ENCODE measurements around the gene SHMT1.
"Not testable (repeated sequence)": the region's sequence is repeated elsewhere in the genome, so short reads cannot be mapped to it uniquely, and the experiment has no call there.

DNA sequence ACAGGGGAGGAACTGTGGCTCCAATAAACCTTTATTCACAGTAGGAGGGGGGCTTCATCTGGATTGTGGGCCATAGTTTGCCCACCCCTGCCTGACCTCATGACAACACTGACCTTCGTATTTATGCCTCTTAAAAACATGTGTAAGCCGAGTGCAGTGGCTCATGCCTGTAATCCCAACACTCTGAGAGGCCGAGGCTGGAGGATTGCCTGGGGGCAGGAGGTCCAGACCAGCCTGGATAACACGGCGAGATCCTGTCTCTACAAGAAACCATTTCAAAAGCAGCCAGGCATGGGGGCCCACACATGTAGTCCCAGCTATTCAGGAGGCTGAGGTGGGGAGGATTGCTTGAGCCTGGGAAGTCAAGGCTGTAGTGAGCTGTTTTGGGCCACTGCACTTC is 24.2 kb upstream of the SHMT1 start:
- TF ChIP-seq, protein P1, sequence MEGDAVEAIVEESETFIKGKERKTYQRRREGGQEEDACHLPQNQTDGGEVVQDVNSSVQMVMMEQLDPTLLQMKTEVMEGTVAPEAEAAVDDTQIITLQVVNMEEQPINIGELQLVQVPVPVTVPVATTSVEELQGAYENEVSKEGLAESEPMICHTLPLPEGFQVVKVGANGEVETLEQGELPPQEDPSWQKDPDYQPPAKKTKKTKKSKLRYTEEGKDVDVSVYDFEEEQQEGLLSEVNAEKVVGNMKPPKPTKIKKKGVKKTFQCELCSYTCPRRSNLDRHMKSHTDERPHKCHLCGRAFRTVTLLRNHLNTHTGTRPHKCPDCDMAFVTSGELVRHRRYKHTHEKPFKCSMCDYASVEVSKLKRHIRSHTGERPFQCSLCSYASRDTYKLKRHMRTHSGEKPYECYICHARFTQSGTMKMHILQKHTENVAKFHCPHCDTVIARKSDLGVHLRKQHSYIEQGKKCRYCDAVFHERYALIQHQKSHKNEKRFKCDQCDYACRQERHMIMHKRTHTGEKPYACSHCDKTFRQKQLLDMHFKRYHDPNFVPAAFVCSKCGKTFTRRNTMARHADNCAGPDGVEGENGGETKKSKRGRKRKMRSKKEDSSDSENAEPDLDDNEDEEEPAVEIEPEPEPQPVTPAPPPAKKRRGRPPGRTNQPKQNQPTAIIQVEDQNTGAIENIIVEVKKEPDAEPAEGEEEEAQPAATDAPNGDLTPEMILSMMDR (IDR thresholded peaks at IDR 0.05; ENCODE audit: low read depth, low read length) = not testable (repeated sequence)
- TF ChIP-seq POLR2A (IDR thresholded peaks at IDR 0.05; ENCODE audit: extremely low read depth, insufficient read length); MYC (IDR thresholded peaks at IDR 0.05; ENCODE audit: low read depth, low read length): not testable (repeated sequence)
- TF ChIP-seq, protein P2, sequence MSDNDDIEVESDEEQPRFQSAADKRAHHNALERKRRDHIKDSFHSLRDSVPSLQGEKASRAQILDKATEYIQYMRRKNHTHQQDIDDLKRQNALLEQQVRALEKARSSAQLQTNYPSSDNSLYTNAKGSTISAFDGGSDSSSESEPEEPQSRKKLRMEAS (IDR thresholded peaks at IDR 0.05; ENCODE audit: low read depth, low read length) = not testable (repeated sequence)

Measured in NB4 (cell line).